HCT116 (cell line): Measurements from ENCODE around the gene POP4. TPM values are rescaled to one million over a fixed set of nuclear protein-coding genes. Genes with fewer than 3 reads are reported as not detected.

Source experiments
- ATAC-seq: fragments of 200-7000 bp; cut with Tn5 transposase; 2 replicates; pipeline ENCODE4 v1.9.1; 2020; ENCODE audit warnings: mild to moderate bottlenecking, moderate library complexity
- BruUV-seq: library from RNA; stranded (reverse); fragments of 400-500 nt; replicated peaks from 2 replicates; lab custom pipeline; 2021; lab: Mats Ljungman, UMichigan
- CTCF ChIA-PET: fragments of 300-600 bp; sonication (Branson Sonifier 250); formaldehyde crosslinking; loops from one replicate; lab custom pipeline; 2021; ENCODE audit warnings: antibody characterized with exemption; lab: Charles Lee
- POLR2A ChIA-PET: fragments of 300-600, 350-600 bp; sonication (Branson Sonifier 250); formaldehyde crosslinking; loops from one replicate; lab custom pipeline; 2021; ENCODE audit warnings: antibody characterized with exemption; lab: Charles Lee
- RAD21 ChIA-PET, 2 experiments: fragments of 300-600 bp; sonication (Branson Sonifier 250); formaldehyde crosslinking; loops; one replicate each; lab custom pipeline; 2023; ENCODE audit warnings: low total read pairs in 2 of 2; ENCODE audit not compliant: uncharacterized antibody in 2 of 2, unreplicated experiment in 2 of 2, low non-redundant PET in 1 of 2; lab: Charles Lee
- DNase-seq: peaks from one replicate; pipeline ENCODE4 v3.0.0-alpha.2; 2010; ENCODE audit warnings: low read depth, low spot score
- H2AFZ ChIP-seq: fragments of 200-600 bp; shearing (Covaris generic), sonication (generic); 2 replicates; pipeline ENCODE4 v1.6.1; 2017; ENCODE audit warnings: low read depth, mixed run types, mixed read lengths, antibody characterized with exemption, low read length; ENCODE audit not compliant: poor library complexity, severe bottlenecking
- H3K27ac ChIP-seq: 2 replicates; pipeline ENCODE4 v1.5.1; 2012; ENCODE audit warnings: low read depth, low read length
- H3K27me3 ChIP-seq: fragments of 200-600 bp; sonication (generic); 2 replicates; pipeline ENCODE4 v1.6.1; 2016; ENCODE audit warnings: mixed run types, low read length, mixed read lengths; ENCODE audit not compliant: insufficient read depth
- H3K36me3 ChIP-seq, 2 experiments: fragments of 200-500 bp in 1 of 2; fragments of 200-600 bp in 1 of 2; sonication (Bioruptor generic) in 1 of 2; sonication (generic) in 1 of 2; 2 replicates each; pipeline versions ENCODE4 v1.5.1 to v1.6.1; 2014 to 2016; ENCODE audit warnings: low read length in 2 of 2, inconsistent platforms in 1 of 2, mixed read lengths in 1 of 2, mixed run types in 1 of 2; ENCODE audit not compliant: insufficient read depth in 2 of 2, control insufficient read depth in 1 of 2
- H3K4me1 ChIP-seq, 2 experiments: fragments of 200-600 bp in 1 of 2; sonication (generic) in 1 of 2; 2 replicates each; pipeline versions ENCODE4 v1.5.1 to v1.6.1; 2012 to 2017; ENCODE audit warnings: low read length in 2 of 2, inconsistent platforms in 1 of 2, mild to moderate bottlenecking in 1 of 2, mixed read lengths in 1 of 2, mixed run types in 1 of 2, moderate library complexity in 1 of 2; ENCODE audit not compliant: insufficient read depth in 2 of 2, control insufficient read depth in 1 of 2
- H3K4me2 ChIP-seq: fragments of 200-600 bp; sonication (generic); 2 replicates; pipeline ENCODE4 v1.6.1; 2017; ENCODE audit warnings: mixed run types, low read length, mixed read lengths
- H3K4me3 ChIP-seq, 2 experiments: fragments of 200-600 bp in 1 of 2; sonication (generic) in 1 of 2; replicated peaks in 1 of 2; 2 replicates each; pipeline ENCODE4 v1.5.1; 2011 to 2016; ENCODE audit warnings: low read length in 2 of 2, control low read depth in 1 of 2, low read depth in 1 of 2, mild to moderate bottlenecking in 1 of 2, mixed read lengths in 1 of 2, mixed run types in 1 of 2
- H3K79me2 ChIP-seq: fragments of 200-600 bp; sonication (generic); 2 replicates; pipeline ENCODE4 v1.6.1; 2017; ENCODE audit warnings: mild to moderate bottlenecking, mixed run types, low read length, moderate library complexity, mixed read lengths; ENCODE audit not compliant: insufficient read depth
- H3K9ac ChIP-seq: fragments of 200-600 bp; sonication (generic); 2 replicates; pipeline ENCODE4 v1.6.1; 2016; ENCODE audit warnings: low read length, mixed read lengths
- H3K9me2 ChIP-seq: fragments of 200-600 bp; sonication (generic), shearing (Covaris generic); 2 replicates; pipeline ENCODE4 v1.6.1; 2017; ENCODE audit warnings: mixed run types, mild to moderate bottlenecking, moderate library complexity; ENCODE audit not compliant: insufficient read depth
- H3K9me3 ChIP-seq, 2 experiments: fragments of 200-500 bp in 1 of 2; fragments of 200-600 bp in 1 of 2; sonication (Bioruptor generic) in 1 of 2; sonication (generic) in 1 of 2; 2 replicates each; pipeline ENCODE4 v1.6.1; 2014 to 2017; ENCODE audit warnings: low read length in 2 of 2, mixed read lengths in 2 of 2, inconsistent platforms in 1 of 2, low read depth in 1 of 2, mild to moderate bottlenecking in 1 of 2, mixed run types in 1 of 2, moderate library complexity in 1 of 2; ENCODE audit not compliant: control insufficient read depth in 1 of 2, insufficient read depth in 1 of 2
- H4K20me1 ChIP-seq: fragments of 200-600 bp; sonication (generic), shearing (Covaris generic); 2 replicates; pipeline ENCODE4 v1.6.1; 2017; ENCODE audit warnings: mixed run types, mild to moderate bottlenecking, moderate library complexity; ENCODE audit not compliant: insufficient read depth
- CBX3 ChIP-seq: IDR thresholded peaks from 2 replicates; pipeline ENCODE4 v1.6.1; 2012; ENCODE audit warnings: low read depth
- CEBPB ChIP-seq: IDR thresholded peaks from 2 replicates; pipeline ENCODE4 v1.6.1; 2012; ENCODE audit warnings: low read depth
- CTCF ChIP-seq, 3 experiments: fragments of 200-600 bp in 1 of 3; sonication (generic) in 1 of 3; IDR thresholded peaks in 2 of 3; conservative IDR thresholded peaks in 1 of 3; 2 replicates each; pipeline ENCODE4 v1.5.1; 2012 to 2017; ENCODE audit warnings: low read depth in 2 of 3, low read length in 2 of 3, antibody characterized with exemption in 1 of 3, borderline replicate concordance in 1 of 3, control low read depth in 1 of 3, mild to moderate bottlenecking in 1 of 3, mixed read lengths in 1 of 3, mixed run types in 1 of 3, moderate library complexity in 1 of 3; ENCODE audit not compliant: insufficient read depth in 1 of 3
- EGR1 ChIP-seq: IDR thresholded peaks from 2 replicates; pipeline ENCODE4 v1.6.1; 2012; ENCODE audit warnings: low read depth
- ELF1 ChIP-seq: IDR thresholded peaks from 2 replicates; pipeline ENCODE4 v1.6.1; 2012; ENCODE audit warnings: low read depth, borderline replicate concordance
- EZH2 ChIP-seq: fragments of 200-600 bp; sonication (generic); IDR thresholded peaks from 2 replicates; pipeline ENCODE4 v1.6.1; 2017; ENCODE audit warnings: antibody characterized with exemption, mixed run types
- EZH2phosphoT487 ChIP-seq: fragments of 200-600 bp; IDR thresholded peaks from 2 replicates; pipeline ENCODE4 v1.6.1; 2018; ENCODE audit warnings: antibody characterized with exemption, borderline replicate concordance
- JUND ChIP-seq: IDR thresholded peaks from 2 replicates; pipeline ENCODE4 v1.6.1; 2012
- MAX ChIP-seq: IDR thresholded peaks from 2 replicates; pipeline ENCODE4 v1.6.1; 2012
- POLR2AphosphoS5 ChIP-seq: IDR thresholded peaks from 2 replicates; pipeline ENCODE4 v1.6.1; 2011; ENCODE audit warnings: mild to moderate bottlenecking, low read depth, low read length, moderate library complexity
- RAD21 ChIP-seq: IDR thresholded peaks from 2 replicates; pipeline ENCODE4 v1.6.1; 2012; ENCODE audit warnings: low read depth, mild to moderate bottlenecking
- SIN3A ChIP-seq: IDR thresholded peaks from 2 replicates; pipeline ENCODE4 v1.6.1; 2012; ENCODE audit warnings: low read depth
- SRF ChIP-seq: IDR thresholded peaks from 2 replicates; pipeline ENCODE4 v1.6.1; 2012; ENCODE audit warnings: low read depth
- TCF7L2 ChIP-seq: IDR thresholded peaks from 2 replicates; pipeline ENCODE4 v1.7.0; 2011; ENCODE audit warnings: borderline replicate concordance, inconsistent platforms; ENCODE audit not compliant: insufficient read depth, insufficient read length; ENCODE audit errors: extremely low read depth
- YY1 ChIP-seq: IDR thresholded peaks from 2 replicates; pipeline ENCODE4 v1.6.1; 2011; ENCODE audit warnings: low read length, low read depth, moderate library complexity, mild to moderate bottlenecking; ENCODE audit not compliant: insufficient replicate concordance; ENCODE audit errors: extremely low read depth
- ZBTB33 ChIP-seq: IDR thresholded peaks from 2 replicates; pipeline ENCODE4 v1.6.1; 2011; ENCODE audit warnings: mild to moderate bottlenecking, low read length, moderate library complexity; ENCODE audit not compliant: insufficient replicate concordance; ENCODE audit errors: extremely low read depth
- ZFX ChIP-seq: fragments of 450-650 bp; IDR thresholded peaks from 2 replicates; pipeline ENCODE4 v1.6.1; 2017
- intact Hi-C: fragments of 100-400 bp; cut with micrococcal nuclease; formaldehyde crosslinking; loops from 2 replicates; pipeline ENCODE4 v1.10.0; 2022
- total RNA-seq: library from RNA; stranded (reverse); gene quantifications from one replicate; pipeline ENCODE4 v1.2.1, GENCODE V29; 2021; ENCODE audit not compliant: unreplicated experiment
- TF ChIP-seq, protein P1 (sequence below): IDR thresholded peaks from 2 replicates; pipeline ENCODE4 v1.6.1; 2012; ENCODE audit warnings: low read depth

POP4 gene
- total RNA-seq, 1 experiment from 2014 or later = 61.2 TPM

- TF ChIP-seq ZBTB33 = no peak
- no peak for TF ChIP-seq JUND
- TF ChIP-seq EGR1 = no peak
- no peak for TF ChIP-seq SIN3A
- TF ChIP-seq, protein P1, sequence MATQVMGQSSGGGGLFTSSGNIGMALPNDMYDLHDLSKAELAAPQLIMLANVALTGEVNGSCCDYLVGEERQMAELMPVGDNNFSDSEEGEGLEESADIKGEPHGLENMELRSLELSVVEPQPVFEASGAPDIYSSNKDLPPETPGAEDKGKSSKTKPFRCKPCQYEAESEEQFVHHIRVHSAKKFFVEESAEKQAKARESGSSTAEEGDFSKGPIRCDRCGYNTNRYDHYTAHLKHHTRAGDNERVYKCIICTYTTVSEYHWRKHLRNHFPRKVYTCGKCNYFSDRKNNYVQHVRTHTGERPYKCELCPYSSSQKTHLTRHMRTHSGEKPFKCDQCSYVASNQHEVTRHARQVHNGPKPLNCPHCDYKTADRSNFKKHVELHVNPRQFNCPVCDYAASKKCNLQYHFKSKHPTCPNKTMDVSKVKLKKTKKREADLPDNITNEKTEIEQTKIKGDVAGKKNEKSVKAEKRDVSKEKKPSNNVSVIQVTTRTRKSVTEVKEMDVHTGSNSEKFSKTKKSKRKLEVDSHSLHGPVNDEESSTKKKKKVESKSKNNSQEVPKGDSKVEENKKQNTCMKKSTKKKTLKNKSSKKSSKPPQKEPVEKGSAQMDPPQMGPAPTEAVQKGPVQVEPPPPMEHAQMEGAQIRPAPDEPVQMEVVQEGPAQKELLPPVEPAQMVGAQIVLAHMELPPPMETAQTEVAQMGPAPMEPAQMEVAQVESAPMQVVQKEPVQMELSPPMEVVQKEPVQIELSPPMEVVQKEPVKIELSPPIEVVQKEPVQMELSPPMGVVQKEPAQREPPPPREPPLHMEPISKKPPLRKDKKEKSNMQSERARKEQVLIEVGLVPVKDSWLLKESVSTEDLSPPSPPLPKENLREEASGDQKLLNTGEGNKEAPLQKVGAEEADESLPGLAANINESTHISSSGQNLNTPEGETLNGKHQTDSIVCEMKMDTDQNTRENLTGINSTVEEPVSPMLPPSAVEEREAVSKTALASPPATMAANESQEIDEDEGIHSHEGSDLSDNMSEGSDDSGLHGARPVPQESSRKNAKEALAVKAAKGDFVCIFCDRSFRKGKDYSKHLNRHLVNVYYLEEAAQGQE = no peak
- TF ChIP-seq, all 23 proteins: peak for 0
Observed at GRCh38 chr19:29560313-29561075, 45.6 kb upstream of the POP4 start (continued).

- Histone ChIP-seq H4K20me1 (no peaks in the 10 kb centered on the region), H3K36me3 (no peaks in the 10 kb centered on the region), H3K9me2 (no peaks in the 10 kb centered on the region), H3K27ac (no peak overlapping the region), H3K4me3 (no peak overlapping the region), H3K27me3 (peaks cover 28% of the 10 kb centered on the region), H3K9me3 (no peaks in the 10 kb centered on the region), H3K4me1 (no peaks in the 10 kb centered on the region), H2AFZ (no peak overlapping the region), H3K79me2 (no peaks in the 10 kb centered on the region), H3K9ac (no peak overlapping the region), H3K4me2 (no peak overlapping the region)
- CTCF ChIA-PET = no interaction called here
- DNase-seq = no peak
- intact Hi-C loops = no loop called here
- POLR2A ChIA-PET = no interaction called here
- no peak for ATAC-seq
- BruUV-seq = no TSS peak
- RAD21 ChIA-PET = no interaction called here
- TF ChIP-seq POLR2AphosphoS5 (no peak), SIN3A (no peak), SRF (no peak), CEBPB (no peak), CBX3 (no peak), ZFX (no peak), CTCF (IDR thresholded peaks at IDR 0.05 in 2 of 3, conservative IDR thresholded peaks at IDR 0.05 in 1 of 3; ENCODE audit: borderline replicate concordance in 1 of 3, insufficient read depth in 1 of 3, low read depth in 2 of 3, low read length in 2 of 3) (no peak), EZH2 (no peak), ELF1 (no peak), RAD21 (no peak), YY1 (no peak), TCF7L2 (no peak), MAX (no peak), EZH2phosphoT487 (no peak)
Observed at GRCh38 chr19:29561601-29562000, 44.5 kb upstream of the POP4 start.
